ENCODE data around the gene RARRES1. TPM values are rescaled to one million over a fixed set of nuclear protein-coding genes. Genes with fewer than 3 reads are reported as not detected.
A peak's percentile ranks its signal among the peaks of the same experiment; 100 is the strongest.
"Not testable (repeated sequence)": the region's sequence is repeated elsewhere in the genome, so short reads cannot be mapped to it uniquely, and the experiment has no call there.

Gene RARRES1
- polyA plus RNA-seq, 3 donors: 8.2 to 19.9 (median 9.5) TPM

GRCh38 chr3:158702815-158703481, 29.3 kb downstream of the RARRES1 start:
- DNase-seq: no peak

GRCh38 chr3:158701420-158702065, 30.7 kb downstream of the RARRES1 start:
- DNase-seq: no peak

GRCh38 chr3:158700559-158700958, 31.7 kb downstream of the RARRES1 start:
- DNase-seq: no peak

- DNase-seq: no peak
Observed at GRCh38 chr3:158696618-158697017, 35.6 kb downstream of the RARRES1 start.

- not testable (repeated sequence) for DNase-seq
Observed at GRCh38 chr3:158693866-158694456, 38.3 kb downstream of the RARRES1 start.

- no peak for DNase-seq
Observed at GRCh38 chr3:158685159-158685558, 47.1 kb downstream of the RARRES1 start.

- no peak for DNase-seq
Observed at GRCh38 chr3:158683230-158683962, 48.9 kb downstream of the RARRES1 start.

- no peak for DNase-seq
Observed at GRCh38 chr3:158680861-158681260, 51.4 kb downstream of the RARRES1 start.

- no peak for DNase-seq
Observed at GRCh38 chr3:158679547-158680000, 52.7 kb downstream of the RARRES1 start.

GRCh38 chr3:158678687-158679086, 53.6 kb downstream of the RARRES1 start:
- DNase-seq: no peak

GRCh38 chr3:158672215-158673176, 59.8 kb downstream of the RARRES1 start, which contains the start of gene LXN:
Gene LXN, minus strand, starts transcription at chr3:158672648. Its CDS starts 170 bp downstream, at chr3:158672478.
- DNase-seq: peak; percentile 83

- DNase-seq: peak; percentile 1
Observed at GRCh38 chr3:158671821-158672214, 60.4 kb downstream of the RARRES1 start.

GRCh38 chr3:158668506-158668905, 63.8 kb downstream of the RARRES1 start:
- DNase-seq: no peak

- no peak for DNase-seq
Observed at GRCh38 chr3:158666416-158666815, 65.8 kb downstream of the RARRES1 start.

- no peak for DNase-seq
Observed at GRCh38 chr3:158663832-158664231, 68.4 kb downstream of the RARRES1 start.

GRCh38 chr3:158663246-158663645, 69.0 kb downstream of the RARRES1 start:
- DNase-seq: no peak

- DNase-seq: no peak
Observed at GRCh38 chr3:158660711-158661110, 71.5 kb downstream of the RARRES1 start.

- DNase-seq: peak; percentile 52
Observed at GRCh38 chr3:158659454-158660237, 72.6 kb downstream of the RARRES1 start.

- DNase-seq: no peak
Observed at GRCh38 chr3:158658889-158659288, 73.4 kb downstream of the RARRES1 start.

GRCh38 chr3:158652463-158652862, 79.8 kb downstream of the RARRES1 start:
- no peak for DNase-seq

Data from renal pelvis (tissue), 4 donors.